Neural progenitor cell (in vitro differentiated cells): ENCODE measurements around the gene PRKD1.

Source experiments
- CTCF ChIP-seq: fragments of 200-600 bp; sonication (generic); IDR thresholded peaks from 2 replicates; pipeline ENCODE4 v1.5.1; 2017; ENCODE audit warnings: antibody characterized with exemption, mild to moderate bottlenecking
- EZH2phosphoT487 ChIP-seq: fragments of 200-600 bp; sonication (generic); IDR thresholded peaks from 2 replicates; pipeline ENCODE4 v1.6.1; 2017; ENCODE audit warnings: antibody characterized with exemption

GRCh38 chr14:29527286-29527685, 400.4 kb downstream of the PRKD1 start:
- TF ChIP-seq CTCF (no peak), EZH2phosphoT487 (no peak)
